GM23338 (cell line): Measurements from ENCODE around the gene RSPH10B.
"Not testable (repeated sequence)": the region's sequence is repeated elsewhere in the genome, so short reads cannot be mapped to it uniquely, and the experiment has no call there.

Experiments used
- EZH2 ChIP-seq: fragments of 200-600 bp; sonication (generic); IDR thresholded peaks from one replicate; pipeline ENCODE4 v1.8.0; 2017; ENCODE audit warnings: antibody characterized with exemption, mild to moderate bottlenecking, low read depth; ENCODE audit not compliant: unreplicated experiment
- NANOG ChIP-seq: IDR thresholded peaks from 2 replicates; pipeline ENCODE4 v1.6.1; 2016; ENCODE audit warnings: antibody characterized with exemption, borderline replicate concordance
- POLR2AphosphoS5 ChIP-seq: IDR thresholded peaks from 2 replicates; pipeline ENCODE4 v1.6.1; 2016; ENCODE audit warnings: antibody characterized with exemption, low read depth
- REST ChIP-seq: IDR thresholded peaks from one replicate; pipeline ENCODE4 v1.6.1; 2018; ENCODE audit warnings: antibody characterized with exemption; ENCODE audit not compliant: unreplicated experiment
- TF ChIP-seq, protein P1 (sequence below), 2 experiments: fragments of 200-600 bp in 1 of 2; sonication (generic) in 1 of 2; conservative IDR thresholded peaks; 2 replicates each; pipeline versions ENCODE4 v1.5.1 to v1.6.1; 2016 to 2017; ENCODE audit warnings: antibody characterized with exemption in 2 of 2, low read depth in 2 of 2, mild to moderate bottlenecking in 2 of 2, moderate library complexity in 1 of 2

GRCh38 chr7:6007835-6008590, 37.5 kb upstream of the RSPH10B start:
- TF ChIP-seq, protein P1, sequence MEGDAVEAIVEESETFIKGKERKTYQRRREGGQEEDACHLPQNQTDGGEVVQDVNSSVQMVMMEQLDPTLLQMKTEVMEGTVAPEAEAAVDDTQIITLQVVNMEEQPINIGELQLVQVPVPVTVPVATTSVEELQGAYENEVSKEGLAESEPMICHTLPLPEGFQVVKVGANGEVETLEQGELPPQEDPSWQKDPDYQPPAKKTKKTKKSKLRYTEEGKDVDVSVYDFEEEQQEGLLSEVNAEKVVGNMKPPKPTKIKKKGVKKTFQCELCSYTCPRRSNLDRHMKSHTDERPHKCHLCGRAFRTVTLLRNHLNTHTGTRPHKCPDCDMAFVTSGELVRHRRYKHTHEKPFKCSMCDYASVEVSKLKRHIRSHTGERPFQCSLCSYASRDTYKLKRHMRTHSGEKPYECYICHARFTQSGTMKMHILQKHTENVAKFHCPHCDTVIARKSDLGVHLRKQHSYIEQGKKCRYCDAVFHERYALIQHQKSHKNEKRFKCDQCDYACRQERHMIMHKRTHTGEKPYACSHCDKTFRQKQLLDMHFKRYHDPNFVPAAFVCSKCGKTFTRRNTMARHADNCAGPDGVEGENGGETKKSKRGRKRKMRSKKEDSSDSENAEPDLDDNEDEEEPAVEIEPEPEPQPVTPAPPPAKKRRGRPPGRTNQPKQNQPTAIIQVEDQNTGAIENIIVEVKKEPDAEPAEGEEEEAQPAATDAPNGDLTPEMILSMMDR (conservative IDR thresholded peaks at IDR 0.05; ENCODE audit: low read depth in 2 of 2): not testable (repeated sequence)
- TF ChIP-seq POLR2AphosphoS5, NANOG, EZH2, REST: not testable (repeated sequence)
